H1 (cell line): ENCODE measurements around the gene PSIP1. TPM values are rescaled to one million over a fixed set of nuclear protein-coding genes. Genes with fewer than 3 reads are reported as not detected.
"Not testable (repeated sequence)": the region's sequence is repeated elsewhere in the genome, so short reads cannot be mapped to it uniquely, and the experiment has no call there.

Source experiments
- CTCF ChIA-PET: fragments of 300-600 bp; sonication (Branson Sonifier 250); formaldehyde crosslinking; loops from one replicate; lab custom pipeline; 2021; ENCODE audit not compliant: partially characterized antibody; lab: Charles Lee
- POLR2A ChIA-PET: fragments of 300-600 bp; sonication (Branson Sonifier 250); formaldehyde crosslinking; loops from one replicate; lab custom pipeline; 2021; ENCODE audit warnings: inconsistent platforms; ENCODE audit not compliant: partially characterized antibody; lab: Charles Lee
- DNase-seq, 2 experiments: peaks; one replicate each; pipeline versions ENCODE4 v3.0.0 to v3.0.0-alpha.2; 2010 to 2022; ENCODE audit warnings: low spot score in 2 of 2, low read depth in 1 of 2, mixed read lengths in 1 of 2
- FAIRE-seq: peaks from 2 replicates; lab custom pipeline; 2011; peaks lifted over from hg19 to GRCh38; lab: Jason Lieb, UNC
- H2AFZ ChIP-seq: 2 replicates; pipeline ENCODE4 v1.8.1; 2012; ENCODE audit warnings: low read length, inconsistent platforms
- H2AK5ac ChIP-seq: 2 replicates; pipeline ENCODE4 v1.6.1; 2013; ENCODE audit warnings: low read depth, low read length
- H2BK120ac ChIP-seq: replicated peaks from 2 replicates; pipeline ENCODE3; 2013; ENCODE audit warnings: low read depth, low read length, inconsistent platforms
- H2BK12ac ChIP-seq: 2 replicates; pipeline ENCODE4 v1.6.1; 2013; ENCODE audit warnings: low read depth, low read length
- H2BK15ac ChIP-seq: 2 replicates; pipeline ENCODE4 v1.6.1; 2013; ENCODE audit warnings: low read length
- H2BK20ac ChIP-seq: 2 replicates; pipeline ENCODE4 v1.6.1; 2013; ENCODE audit warnings: low read length
- H2BK5ac ChIP-seq: 2 replicates; pipeline ENCODE4 v1.6.1; 2013; ENCODE audit warnings: low read depth, low read length
- H3K14ac ChIP-seq: 2 replicates; pipeline ENCODE4 v1.6.1; 2013; ENCODE audit warnings: inconsistent platforms; ENCODE audit not compliant: insufficient read length
- H3K18ac ChIP-seq: 2 replicates; pipeline ENCODE4 v1.6.1; 2013; ENCODE audit warnings: low read length; ENCODE audit errors: extremely low read depth
- H3K23ac ChIP-seq: 2 replicates; pipeline ENCODE4 v1.6.1; 2013; ENCODE audit warnings: inconsistent platforms; ENCODE audit not compliant: insufficient read length
- H3K23me2 ChIP-seq: 2 replicates; pipeline ENCODE4 v1.6.1; 2013; ENCODE audit warnings: low read depth, low read length
- H3K27ac ChIP-seq: 2 replicates; pipeline ENCODE4 v1.6.1; 2011; ENCODE audit warnings: low read depth, low read length, inconsistent platforms
- H3K27me3 ChIP-seq, 4 experiments: replicated peaks in 1 of 4; 1 replicate in 1 of 4; 2 replicates in 3 of 4; pipeline versions ENCODE4 v1.6.1 to v1.8.1; 2011 to 2013; ENCODE audit warnings: low read length in 3 of 4, mild to moderate bottlenecking in 3 of 4, inconsistent platforms in 2 of 4, mixed read lengths in 2 of 4, moderate library complexity in 1 of 4; ENCODE audit not compliant: control insufficient read depth in 3 of 4, insufficient read depth in 3 of 4; ENCODE audit errors: extremely low read depth in 1 of 4
- H3K36me3 ChIP-seq, 4 experiments: 2 replicates each; pipeline versions ENCODE4 v1.6.1 to v1.8.1; 2011 to 2013; ENCODE audit warnings: mild to moderate bottlenecking in 4 of 4, low read length in 3 of 4, moderate library complexity in 2 of 4, control low read depth in 1 of 4, inconsistent platforms in 1 of 4; ENCODE audit not compliant: insufficient read depth in 4 of 4, control insufficient read depth in 2 of 4
- H3K4ac ChIP-seq: replicated peaks from 2 replicates; pipeline ENCODE3; 2013; ENCODE audit warnings: low read length, low read depth, mixed read lengths, inconsistent platforms; ENCODE audit not compliant: insufficient read length
- H3K4me1 ChIP-seq, 4 experiments: replicated peaks in 1 of 4; 1 replicate in 1 of 4; 2 replicates in 3 of 4; pipeline versions ENCODE4 v1.6.1 to v1.8.1; 2011 to 2013; ENCODE audit warnings: low read length in 3 of 4, inconsistent platforms in 2 of 4, mixed read lengths in 1 of 4; ENCODE audit not compliant: insufficient read depth in 4 of 4, control insufficient read depth in 3 of 4
- H3K4me2 ChIP-seq, 2 experiments: 2 replicates each; pipeline versions ENCODE4 v1.6.1 to v1.8.1; 2011 to 2013; ENCODE audit warnings: low read depth in 2 of 2, low read length in 2 of 2, control low read depth in 1 of 2, inconsistent platforms in 1 of 2, mild to moderate bottlenecking in 1 of 2; ENCODE audit not compliant: insufficient read depth in 1 of 2
- H3K4me3 ChIP-seq, 4 experiments: fragments of 200-600, 300-600 bp in 1 of 4; sonication (generic), shearing (Covaris generic), sonication (Bioruptor Twin) in 1 of 4; 2 replicates each; pipeline versions ENCODE4 v1.5.1 to v1.8.1; 2011 to 2016; ENCODE audit warnings: low read length in 4 of 4, low read depth in 3 of 4, control low read depth in 2 of 4, inconsistent platforms in 2 of 4, mild to moderate bottlenecking in 2 of 4, mixed read lengths in 1 of 4, moderate library complexity in 1 of 4; ENCODE audit not compliant: insufficient read depth in 2 of 4; ENCODE audit errors: extremely low read depth in 1 of 4
- H3K56ac ChIP-seq: replicated peaks from 2 replicates; pipeline ENCODE3; 2013; ENCODE audit warnings: low read depth, mild to moderate bottlenecking, mixed read lengths, low read length, inconsistent platforms; ENCODE audit not compliant: insufficient read length
- H3K79me1 ChIP-seq: 2 replicates; pipeline ENCODE4 v1.6.1; 2013; ENCODE audit warnings: low read depth, low read length, control low read depth
- H3K79me2 ChIP-seq, 2 experiments: 2 replicates each; pipeline versions ENCODE4 v1.6.1 to v1.8.1; 2012 to 2013; ENCODE audit warnings: low read length in 2 of 2, mild to moderate bottlenecking in 2 of 2, inconsistent platforms in 1 of 2; ENCODE audit not compliant: insufficient read depth in 2 of 2, control insufficient read depth in 1 of 2
- H3K9ac ChIP-seq, 4 experiments: replicated peaks in 1 of 4; 1 replicate in 1 of 4; 2 replicates in 3 of 4; pipeline versions ENCODE4 v1.6.1 to v1.8.1; 2011 to 2013; ENCODE audit warnings: low read depth in 3 of 4, low read length in 3 of 4, control low read depth in 2 of 4, mild to moderate bottlenecking in 2 of 4, moderate library complexity in 2 of 4, inconsistent platforms in 1 of 4; ENCODE audit errors: extremely low read depth in 1 of 4
- H3K9me3 ChIP-seq, 2 experiments: 2 replicates each; pipeline versions ENCODE4 v1.6.1 to v1.8.1; 2012 to 2013; ENCODE audit warnings: mild to moderate bottlenecking in 2 of 2, moderate library complexity in 2 of 2, control low read depth in 1 of 2, inconsistent platforms in 1 of 2, low read depth in 1 of 2, low read length in 1 of 2, mixed read lengths in 1 of 2; ENCODE audit not compliant: insufficient read depth in 2 of 2
- H4K20me1 ChIP-seq, 2 experiments: replicated peaks in 1 of 2; 2 replicates each; pipeline versions ENCODE3 to v1.8.1; 2011 to 2013; ENCODE audit warnings: inconsistent platforms in 2 of 2, low read length in 2 of 2, mild to moderate bottlenecking in 1 of 2; ENCODE audit not compliant: insufficient read depth in 2 of 2, control insufficient read depth in 1 of 2
- H4K5ac ChIP-seq: 2 replicates; pipeline ENCODE4 v1.6.1; 2013; ENCODE audit warnings: low read length, low read depth, mixed read lengths, inconsistent platforms; ENCODE audit not compliant: insufficient read length
- H4K8ac ChIP-seq: 2 replicates; pipeline ENCODE4 v1.8.0; 2013; ENCODE audit warnings: mild to moderate bottlenecking, moderate library complexity, low read length, inconsistent platforms; ENCODE audit not compliant: insufficient read depth; ENCODE audit errors: extremely low read depth
- H4K91ac ChIP-seq: replicated peaks from 2 replicates; pipeline ENCODE3; 2013; ENCODE audit warnings: low read length, mixed read lengths, inconsistent platforms; ENCODE audit not compliant: insufficient read length
- WGBS, 2 experiments: shearing (Covaris generic) in 1 of 2; methylation state at CpG; one replicate each; pipeline versions ENCODE4 v1.1.6 to v1.1.7; 2013 to 2015; ENCODE audit warnings: low lambda C conversion rate in 2 of 2, mixed read lengths in 2 of 2, inconsistent platforms in 1 of 2, low coverage in 1 of 2, missing lambda C conversion rate in 1 of 2; ENCODE audit not compliant: insufficient replicate concordance in 2 of 2, insufficient coverage in 1 of 2, insufficient read length in 1 of 2; ENCODE audit errors: extremely low coverage in 1 of 2, missing lambda C conversion rate in 1 of 2; 5-methylcytosine and 5-hydroxymethylcytosine counted together
- polyA plus RNA-seq, 7 experiments: library from polyadenylated mRNA; depleted of rRNA in 3 of 7; stranded (reverse) in 5 of 7; unstranded in 2 of 7; fragments of >200 nt in 5 of 7; fragments of 200-250 nt in 2 of 7; gene quantifications; 1 replicate in 5 of 7; 2 replicates in 1 of 7; 4 replicates in 1 of 7; pipeline versions ENCODE4 v1.2.1 to v1.2.3, GENCODE V29; 2011 to 2013; ENCODE audit warnings: missing spikeins in 2 of 7, mixed read lengths in 2 of 7
- total RNA-seq: library from RNA; stranded (reverse); fragmentation: NEBNext Ultra II Directional; extraction: Animal tissue kit (Norgen Biotek cat#: 25700); gene quantifications from 2 replicates; pipeline ENCODE4 v1.2.1, GENCODE V29; 2021

The PSIP1 gene
- total and polyA plus RNA-seq, 2 of the 8 experiments (the other 6 are each of a cell fraction or from before 2014, with no cell fraction given), result 63.3 to 387 TPM

GRCh38 chr9:15427702-15428101 lies 83.1 kb downstream of the PSIP1 start:
- not testable (repeated sequence) for H2AFZ ChIP-seq, DNase-seq, H2BK12ac ChIP-seq, H2BK120ac ChIP-seq, H3K4ac ChIP-seq, H3K4me2 ChIP-seq, H3K23me2 ChIP-seq, H3K9ac ChIP-seq, H3K27me3 ChIP-seq, H3K27ac ChIP-seq, FAIRE-seq, H3K9me3 ChIP-seq, H3K56ac ChIP-seq, H2BK15ac ChIP-seq, H4K91ac ChIP-seq, H4K20me1 ChIP-seq, H4K8ac ChIP-seq, H4K5ac ChIP-seq, H3K4me1 ChIP-seq, H2BK20ac ChIP-seq, H2BK5ac ChIP-seq, H2AK5ac ChIP-seq, H3K79me1 ChIP-seq, H3K23ac ChIP-seq, H3K18ac ChIP-seq, H3K14ac ChIP-seq, H3K4me3 ChIP-seq
- WGBS, 2 experiments, result 90% methylated on average over 6 of the region's 7 CpGs; no CpG with 5 or more reads in 1 of the 2 experiments
- Histone ChIP-seq H3K79me2 (peaks cover 10 to 70% of the 10 kb centered on the region in 2 experiments), H3K36me3 (peaks cover 2 to 27% (median 10%) of the 10 kb centered on the region in 4 experiments; a peak in 5 of 8 replicates)
- ChIA-PET CTCF (interaction anchor here (0.6 kb wide), 1 partner anchor 105 kb away, joined by 3 read pairs; no protein-coding TSS in a partner anchor), POLR2A (interaction anchor here (0.6 kb wide), 1 partner anchor 84 kb away, joined by 3 read pairs; no protein-coding TSS in a partner anchor)
